NCI-H1048 (cell line): ENCODE results near the gene YPEL1.
"Not testable (repeated sequence)": the region's sequence is repeated elsewhere in the genome, so short reads cannot be mapped to it uniquely, and the experiment has no call there.

Experiments used
- DNase-seq: peaks from one replicate; lab custom pipeline; 2025; lab: John Stamatoyannopoulos, UW

The YPEL1 gene

DNA sequence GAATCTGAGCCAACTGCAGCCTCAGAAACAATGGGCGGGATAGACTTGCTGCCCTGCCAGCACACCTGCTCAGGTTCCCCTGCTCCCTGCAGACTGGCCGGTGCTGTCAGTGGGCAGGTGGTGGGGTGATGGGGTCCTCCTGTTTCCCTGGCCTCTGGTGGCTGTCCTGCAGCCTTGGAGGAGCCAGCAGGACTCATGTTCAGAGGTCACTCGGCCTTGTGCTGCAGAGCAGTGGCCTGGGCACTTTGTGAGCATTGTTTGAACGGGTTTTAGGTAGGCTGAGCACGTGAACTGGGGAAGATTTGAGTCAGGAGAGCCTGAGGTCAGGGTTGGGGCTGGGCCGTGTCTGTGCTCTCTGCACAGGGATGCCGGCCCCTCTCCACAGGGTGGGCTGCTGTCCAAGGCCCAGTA, 52.2 kb downstream of the YPEL1 start:
- no peak for DNase-seq

DNA sequence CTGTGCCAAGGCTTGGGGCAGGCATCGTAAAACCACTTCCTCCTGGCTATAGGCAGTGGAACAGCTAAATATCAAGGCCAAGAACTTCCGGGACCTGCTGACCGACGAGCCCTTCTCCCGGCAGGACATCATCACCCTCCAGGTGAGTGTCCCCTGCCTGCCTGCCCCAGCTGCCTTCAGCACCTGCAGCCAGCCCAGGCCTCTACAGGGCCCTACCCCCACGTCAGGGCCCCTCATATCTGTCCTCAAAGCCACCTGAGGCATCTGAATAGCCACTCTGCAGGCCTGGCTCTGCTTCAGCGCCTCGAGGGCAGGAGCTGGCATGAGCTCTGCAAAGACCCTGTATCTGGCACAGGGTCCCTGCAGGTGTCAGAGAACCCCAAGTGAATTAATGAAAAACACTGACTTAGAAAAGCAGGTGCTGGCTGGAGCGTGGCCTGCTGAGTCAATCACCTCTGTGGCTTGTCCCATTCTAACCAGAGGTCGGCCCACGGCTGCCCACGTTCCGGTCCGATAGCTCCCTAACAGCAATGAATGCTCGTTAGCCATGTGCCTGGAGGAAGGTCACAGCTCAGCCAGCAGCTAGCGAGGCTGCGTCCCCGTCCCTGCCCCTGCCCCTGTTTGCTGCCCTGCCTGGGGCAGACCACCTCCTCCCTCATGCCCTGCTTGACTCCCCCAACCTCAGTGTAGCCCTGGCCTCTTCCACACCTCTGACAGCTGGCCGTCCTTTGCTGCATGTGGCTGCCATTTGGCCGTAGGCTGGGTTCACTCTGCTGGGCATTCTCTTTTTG, 53.0 kb downstream of the YPEL1 start:
- no peak for DNase-seq

DNA sequence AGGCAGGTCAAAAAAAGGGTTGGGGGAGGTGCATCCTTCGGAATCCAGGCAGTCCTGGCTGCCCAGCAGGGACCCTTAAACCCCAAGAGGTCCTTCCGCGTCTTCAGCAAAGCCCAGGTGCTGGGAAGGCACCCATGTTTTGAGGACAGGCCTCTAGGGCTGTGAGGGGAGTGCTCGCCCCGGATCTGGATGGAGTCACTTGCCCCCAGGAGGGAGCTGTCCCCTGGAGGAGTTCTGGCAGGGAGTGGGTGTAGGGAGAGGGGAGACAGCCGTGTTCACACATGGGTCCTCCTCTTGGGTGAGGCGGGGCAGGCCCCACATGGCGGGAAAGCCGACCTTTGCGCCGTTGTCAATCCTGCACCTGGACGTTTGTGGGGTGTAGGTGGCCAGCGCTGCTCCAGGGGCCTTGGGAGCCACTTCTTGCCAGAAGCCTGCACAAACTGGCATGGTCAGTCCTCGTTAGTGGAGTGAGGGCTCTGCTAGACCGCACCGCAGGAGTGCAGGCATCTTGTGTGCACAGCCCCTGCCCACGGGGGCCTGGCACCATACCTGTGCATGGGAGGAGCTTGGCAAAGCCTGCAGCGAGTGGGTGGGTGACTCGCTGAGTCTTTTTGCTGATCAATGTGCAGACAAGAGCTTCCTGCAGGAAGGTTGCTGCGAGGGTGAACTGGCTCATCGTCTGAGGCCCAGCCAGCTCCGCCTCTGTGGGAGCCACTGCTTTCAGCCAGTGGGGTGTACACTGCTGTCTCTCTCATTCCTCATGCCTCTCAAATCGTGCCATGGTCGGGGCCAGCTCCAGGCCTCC, 53.8 kb downstream of the YPEL1 start:
- DNase-seq: no peak

DNA sequence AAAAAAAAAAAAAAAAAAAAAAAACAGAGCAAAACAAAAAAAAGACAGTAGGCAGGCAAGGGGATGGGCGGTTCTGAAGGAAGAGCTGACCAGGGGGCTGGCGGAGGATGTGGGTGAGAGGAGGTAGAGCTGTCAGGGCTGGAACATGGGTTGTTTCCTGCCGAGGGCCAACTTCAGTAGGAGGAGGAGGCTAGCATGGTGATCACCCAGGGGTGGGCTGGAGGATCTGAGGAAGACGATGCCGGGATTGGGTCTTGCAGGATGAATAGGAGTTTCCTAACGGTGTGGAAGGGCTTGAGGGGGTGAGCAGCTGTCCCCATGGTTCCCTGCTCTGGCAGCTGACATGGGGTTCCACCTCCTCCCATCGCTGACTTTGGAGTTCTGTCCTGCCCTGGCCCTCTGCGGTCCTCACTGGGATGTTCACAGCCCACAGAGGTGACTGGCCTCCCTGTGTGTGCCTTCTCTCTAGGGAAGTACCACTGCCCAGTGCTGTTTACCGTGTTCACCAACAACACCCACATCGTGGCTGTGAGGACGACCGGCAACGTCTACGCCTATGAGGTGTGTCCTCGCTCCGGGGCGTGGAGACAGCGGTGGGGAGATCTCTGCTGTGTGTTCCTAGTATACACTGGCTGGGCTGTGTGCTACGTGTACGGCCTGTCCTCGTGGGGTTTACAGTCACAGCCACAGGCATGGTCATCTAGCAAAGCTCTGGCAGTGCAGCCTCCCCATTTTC, 54.6 kb downstream of the YPEL1 start:
- no peak for DNase-seq

DNA sequence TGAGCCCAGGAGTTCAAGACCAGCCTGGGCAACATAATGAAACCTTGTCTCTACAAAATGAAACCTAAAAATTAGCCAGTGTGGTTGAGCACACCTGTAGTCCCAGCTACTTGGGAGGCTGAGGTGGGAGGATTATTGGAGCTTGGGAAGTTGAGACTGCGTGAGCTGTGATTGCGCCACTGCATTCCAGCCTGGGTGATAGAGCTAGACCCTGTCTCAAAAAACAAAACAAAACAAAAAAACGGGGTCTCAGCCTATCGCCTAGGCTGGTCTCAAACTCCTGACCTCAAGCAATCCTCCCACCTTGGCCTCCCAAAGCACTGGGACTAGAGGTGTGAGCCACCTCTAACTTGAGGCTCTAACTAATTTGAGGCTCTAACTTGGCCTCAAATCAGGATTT, 56.2 kb downstream of the YPEL1 start:
- no peak for DNase-seq

DNA sequence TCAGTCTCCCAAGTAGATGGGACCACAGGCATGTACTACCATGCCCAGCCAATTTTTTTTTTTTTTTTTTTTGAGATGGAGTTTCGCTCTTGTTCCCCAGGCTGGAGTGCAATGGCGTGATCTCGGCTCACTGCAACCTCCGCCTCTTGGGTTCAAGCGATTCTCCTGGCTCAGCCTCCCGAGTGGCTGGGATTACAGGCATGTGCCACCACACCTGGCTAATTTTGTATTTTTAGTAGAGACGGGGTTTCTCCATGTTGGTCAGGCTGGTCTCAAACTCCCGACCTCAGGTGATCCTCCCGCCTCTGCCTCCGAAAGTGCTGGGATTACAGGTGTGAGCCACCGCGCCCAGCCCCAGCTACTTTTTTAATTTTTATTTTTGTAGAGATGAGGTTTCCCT, 56.8 kb downstream of the YPEL1 start:
- not testable (repeated sequence) for DNase-seq

DNA sequence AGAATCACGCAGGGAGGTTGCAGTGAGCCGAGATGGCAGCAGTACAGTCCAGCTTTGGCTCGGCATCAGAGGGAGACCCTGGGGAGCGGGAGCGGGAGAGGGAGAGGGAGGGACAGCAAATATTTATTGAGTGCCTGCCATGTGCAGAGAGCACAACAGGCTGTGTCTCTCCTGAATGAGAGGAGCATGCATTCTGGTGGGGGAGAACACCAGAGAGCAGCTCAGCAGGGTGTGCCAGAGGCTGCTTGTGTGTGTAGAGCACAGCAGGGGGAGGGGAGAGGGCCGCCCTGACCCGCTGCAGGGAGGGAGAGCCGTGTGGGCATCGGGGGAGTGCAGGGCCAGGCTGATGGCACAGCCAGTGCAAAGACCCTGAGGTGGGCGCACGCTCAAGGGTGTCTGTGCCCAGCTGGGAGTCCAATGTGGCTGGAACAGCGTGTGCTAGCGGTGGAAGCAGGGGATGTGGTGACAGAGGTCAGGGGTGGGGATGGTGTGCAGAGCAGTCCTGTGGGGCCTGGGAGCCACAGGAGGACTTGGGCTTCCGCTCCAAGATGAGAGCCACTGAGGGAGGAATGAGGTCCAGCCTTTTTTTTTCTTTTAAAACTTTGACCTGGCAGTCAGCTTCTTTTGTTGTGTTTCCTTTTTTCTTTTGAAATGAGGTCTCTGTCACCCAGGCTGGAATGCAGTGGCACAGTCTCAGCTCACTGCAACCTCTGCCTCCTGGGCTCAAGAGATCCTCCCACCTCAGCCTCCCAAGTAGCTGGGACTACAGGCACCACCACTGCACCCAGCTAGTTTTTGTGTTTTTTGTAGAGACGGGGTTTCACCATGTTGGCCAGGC, 57.8 kb downstream of the YPEL1 start:
- DNase-seq: no peak

DNA sequence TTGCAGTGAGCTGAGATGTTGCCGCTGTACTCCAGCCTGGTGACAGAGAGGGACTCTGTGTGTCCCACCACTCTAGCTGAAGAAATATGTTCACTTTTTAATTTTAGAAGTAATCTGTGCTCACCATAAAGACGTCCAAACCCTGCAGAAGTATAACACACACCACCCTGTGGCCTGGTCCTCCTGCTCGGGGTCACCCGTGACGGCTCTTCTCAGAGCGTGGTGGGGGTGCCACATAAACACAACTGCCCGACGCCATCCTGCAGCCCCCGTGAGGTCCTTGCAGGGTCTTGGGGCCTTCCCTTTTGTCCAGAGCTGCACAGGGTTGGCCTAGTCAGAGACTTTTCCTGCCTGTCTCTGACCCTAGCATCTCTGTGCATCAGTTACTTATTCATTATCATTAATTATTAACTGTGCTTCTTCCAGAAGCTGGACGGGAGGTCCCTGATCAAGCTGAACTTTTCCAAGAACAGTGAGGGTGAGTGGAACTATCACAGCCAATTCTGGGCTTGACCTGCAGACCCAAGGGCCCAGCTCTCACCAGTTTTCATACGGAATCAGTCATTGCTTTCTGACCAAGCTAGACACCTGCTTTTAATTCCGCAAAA, 60.9 kb downstream of the YPEL1 start:
- no peak for DNase-seq

DNA sequence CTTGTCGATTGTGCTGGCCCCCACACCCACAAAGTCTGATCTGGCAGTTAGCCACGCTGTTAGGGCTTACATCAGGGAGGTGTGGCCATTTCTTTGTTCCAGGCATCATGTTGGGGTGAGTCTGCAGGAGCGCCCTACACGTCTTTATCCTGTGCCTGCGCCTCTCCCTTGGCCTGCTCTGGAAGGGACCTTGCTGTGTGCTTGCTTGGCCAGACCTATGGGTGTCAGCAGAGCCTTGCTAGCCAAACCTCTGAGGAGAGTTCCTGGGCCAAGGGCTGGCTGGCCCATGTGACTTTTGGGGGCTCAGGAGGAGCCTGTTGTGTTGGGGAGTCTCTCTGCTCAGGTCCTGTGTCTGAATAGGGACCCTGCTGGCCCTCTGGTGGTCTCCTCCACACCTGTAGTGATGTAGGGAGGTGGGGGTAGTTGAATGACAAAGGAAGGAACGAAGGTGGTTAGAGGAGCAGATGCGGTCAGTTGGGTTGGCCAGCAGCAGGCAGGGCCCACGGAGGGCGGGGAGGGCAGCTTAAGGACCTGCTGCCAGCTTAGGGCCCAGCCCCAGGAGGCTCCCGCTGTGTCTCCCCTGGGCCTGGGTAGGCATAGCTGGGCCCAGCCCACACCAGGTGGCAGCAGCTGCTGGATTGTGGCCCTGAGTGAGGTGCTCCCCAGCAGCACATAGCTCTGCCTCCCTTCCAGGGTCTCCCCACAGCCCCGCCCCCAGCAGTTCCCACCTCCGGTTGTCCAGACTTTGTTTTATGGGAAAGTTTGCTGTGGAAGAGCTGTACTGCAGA, 61.9 kb downstream of the YPEL1 start:
- DNase-seq: no peak

DNA sequence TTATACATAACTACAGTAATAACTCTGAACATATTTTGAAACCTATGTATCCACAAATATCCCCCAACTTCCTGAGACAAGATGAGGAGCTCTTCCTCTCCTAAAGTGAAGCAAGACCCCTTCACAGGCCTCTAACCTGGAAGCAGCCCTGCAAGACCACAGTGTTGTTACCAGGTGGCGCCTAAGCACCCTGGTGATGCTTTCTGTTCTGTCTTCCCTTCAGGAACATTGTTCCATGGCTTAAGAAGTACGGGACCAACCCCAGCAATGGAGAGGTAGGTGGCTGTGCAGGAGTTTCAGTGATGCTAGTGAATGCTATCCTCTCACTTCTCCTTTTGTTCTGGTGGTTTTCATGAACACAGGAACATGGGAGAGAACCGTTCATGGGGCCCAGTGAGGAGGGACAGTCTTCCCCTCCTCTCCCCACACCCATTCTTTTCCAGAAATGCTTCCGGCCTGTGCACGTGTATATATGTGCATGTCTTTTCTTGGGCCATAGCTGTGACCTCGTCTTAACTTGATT, 63.4 kb downstream of the YPEL1 start:
- no peak for DNase-seq

DNA sequence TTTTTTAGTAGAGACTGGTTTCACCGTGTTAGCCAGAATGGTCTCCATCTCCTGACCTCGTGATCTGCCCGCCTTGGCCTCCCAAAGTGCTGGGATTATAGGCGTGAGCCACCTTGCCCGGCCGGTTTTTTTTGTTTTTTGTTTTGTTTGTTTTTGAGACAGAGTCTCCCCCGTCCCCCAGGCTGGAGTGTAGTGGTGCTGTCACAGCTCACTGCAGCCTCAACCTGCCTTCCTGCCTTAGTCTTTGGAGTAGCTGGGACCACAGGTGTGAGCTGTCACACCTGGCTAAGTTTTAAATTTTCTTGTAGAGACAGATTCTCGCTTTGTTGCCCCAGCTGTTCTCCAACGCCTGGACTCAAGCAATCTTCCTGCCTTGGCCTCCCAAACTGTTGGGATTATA, 66.6 kb downstream of the YPEL1 start:
- DNase-seq: no peak

DNA sequence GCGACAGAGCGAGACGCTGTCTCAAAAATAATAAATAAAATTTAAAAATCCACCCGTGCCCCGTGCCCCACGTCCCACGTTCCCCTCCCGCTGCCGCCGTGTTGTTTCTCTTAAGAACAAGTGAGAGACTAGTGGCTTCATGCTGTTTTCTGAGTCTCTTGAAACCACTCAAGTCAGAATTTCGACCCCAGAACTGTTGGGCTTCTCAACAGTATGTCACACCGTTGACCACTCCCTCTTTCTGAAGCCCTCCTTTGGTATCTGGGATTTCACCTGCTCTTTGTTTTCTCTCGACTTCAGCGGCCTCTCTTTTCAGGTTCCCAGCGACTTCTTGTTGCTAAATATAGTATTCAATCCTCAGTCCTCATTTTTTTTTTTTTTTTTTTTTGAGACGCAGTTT, 68.8 kb downstream of the YPEL1 start:
- DNase-seq: no peak

DNA sequence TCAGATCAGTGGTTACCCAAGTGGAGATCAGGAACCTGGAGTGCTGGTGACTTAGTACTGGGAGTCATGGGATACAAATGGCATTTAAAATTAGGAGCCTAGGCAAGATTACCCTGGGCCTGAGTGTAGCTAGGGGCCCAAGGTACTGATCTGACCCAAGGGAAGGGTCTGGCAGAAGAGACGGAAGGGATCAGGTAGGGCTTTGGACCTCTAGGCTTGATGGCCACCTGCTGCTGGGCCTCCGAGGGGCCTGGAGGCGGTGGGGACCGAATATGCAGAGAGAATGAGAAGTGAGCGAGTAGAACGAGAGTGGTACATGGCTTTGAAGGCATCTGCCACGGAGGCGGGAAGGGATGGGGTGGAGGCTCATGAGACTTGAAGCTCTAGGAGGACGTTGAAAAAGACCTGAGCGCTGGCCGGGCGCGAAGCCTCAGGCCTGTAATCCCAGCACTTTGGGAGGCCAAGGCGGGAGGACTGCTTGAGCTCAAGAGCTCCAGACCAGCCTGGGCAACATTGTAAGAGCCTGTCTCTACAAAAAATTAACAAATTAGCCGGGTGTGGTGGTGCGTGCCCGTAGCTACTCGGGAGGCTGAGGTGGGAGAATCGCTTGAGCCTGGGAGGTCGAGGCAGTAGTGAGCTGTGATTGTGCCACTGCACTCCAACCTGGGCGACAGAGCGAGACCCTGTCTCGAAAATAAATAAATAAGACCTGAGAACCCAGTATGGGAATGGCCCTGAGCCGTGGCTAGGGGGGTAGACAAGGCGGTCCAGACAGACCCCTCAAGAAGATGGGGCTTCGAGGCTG, 70.3 kb downstream of the YPEL1 start:
- no peak for DNase-seq

DNA sequence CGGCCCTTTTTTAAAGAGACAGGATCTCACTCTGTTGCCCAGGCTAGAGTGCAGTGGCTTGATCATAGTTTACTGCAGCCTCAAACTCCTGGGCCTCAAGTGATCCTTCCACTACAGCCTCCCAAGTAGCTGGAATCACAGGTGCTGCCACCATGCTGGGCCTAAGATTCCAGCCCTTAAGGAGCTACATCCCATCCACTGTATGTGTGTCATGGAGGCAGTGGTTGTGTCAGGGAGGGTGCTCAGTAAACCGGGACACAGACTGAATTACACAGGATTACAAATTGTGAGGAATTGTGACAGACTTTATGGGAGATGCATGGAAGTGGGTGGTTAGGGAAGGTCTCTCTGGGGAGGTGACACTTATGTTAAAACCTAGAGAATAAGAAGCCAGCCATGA, 71.9 kb downstream of the YPEL1 start:
- no peak for DNase-seq

DNA sequence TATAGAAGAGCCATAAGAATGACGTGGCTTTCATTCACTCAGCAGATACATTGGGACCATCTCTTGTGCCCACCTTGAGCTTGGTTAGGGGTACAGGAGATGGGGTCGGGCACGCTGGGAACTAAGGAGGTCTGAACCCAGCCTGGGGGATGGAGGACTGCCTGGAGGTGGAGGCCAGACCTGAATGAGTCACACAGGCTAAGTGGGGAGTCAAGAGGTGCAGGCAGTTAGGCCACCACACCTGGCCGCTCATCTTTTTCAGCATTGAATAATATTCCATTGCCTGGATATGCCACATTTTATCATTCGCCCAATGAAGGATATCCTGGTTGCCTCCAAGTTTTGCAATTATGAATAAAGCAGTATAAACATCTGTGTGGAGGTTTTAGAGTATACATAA, 73.6 kb downstream of the YPEL1 start:
- no peak for DNase-seq

DNA sequence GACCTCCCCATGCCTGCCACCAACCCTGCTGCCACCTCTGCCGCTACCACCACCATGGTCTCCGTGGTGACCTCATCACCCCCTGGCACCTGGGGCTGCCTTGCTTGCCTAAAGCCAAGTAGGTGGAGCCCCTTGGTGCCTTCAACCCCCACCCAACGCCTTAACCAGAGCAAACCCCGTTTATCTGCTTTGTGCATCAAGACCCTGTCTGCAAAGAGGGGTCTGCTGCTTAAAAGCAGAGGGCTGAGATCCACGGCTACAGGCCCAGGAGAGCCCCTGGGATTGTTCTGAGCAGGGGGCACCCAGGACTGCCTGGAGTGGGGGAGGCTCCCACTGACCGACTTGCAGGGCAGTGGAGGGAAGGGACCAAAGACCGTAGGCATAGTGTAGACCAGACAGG, 74.7 kb downstream of the YPEL1 start:
- no peak for DNase-seq

DNA sequence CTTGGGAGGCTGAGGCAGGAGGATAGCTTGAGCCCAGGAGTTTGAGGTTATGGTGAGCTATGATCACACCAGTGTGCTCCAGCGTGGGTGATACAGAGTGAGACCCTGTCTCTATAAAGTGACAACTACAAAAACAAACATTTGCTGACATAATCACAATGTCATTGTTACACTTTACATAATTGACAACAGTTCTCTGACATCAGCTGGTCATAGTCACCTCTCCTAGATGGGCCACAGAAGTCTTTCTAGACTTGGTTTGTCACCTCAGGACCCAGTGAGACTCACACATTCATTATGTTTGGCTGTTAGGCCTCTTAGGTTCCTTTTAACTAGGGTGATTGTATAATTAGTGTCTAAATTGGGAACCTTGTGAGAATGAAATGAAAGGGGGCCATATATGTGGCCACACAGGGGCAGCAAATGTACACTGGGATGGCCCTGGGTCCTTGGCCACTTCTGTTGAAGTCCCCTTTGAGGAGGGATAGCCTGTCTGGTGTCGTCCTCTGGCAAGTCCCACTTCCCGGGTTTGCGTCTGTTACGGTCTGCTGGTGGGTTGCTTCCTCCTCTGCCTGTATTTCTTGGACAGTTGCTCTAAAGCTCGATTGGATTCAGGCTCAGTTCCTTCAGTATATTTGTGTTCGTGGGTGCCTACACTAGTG, 75.6 kb downstream of the YPEL1 start:
- no peak for DNase-seq

DNA sequence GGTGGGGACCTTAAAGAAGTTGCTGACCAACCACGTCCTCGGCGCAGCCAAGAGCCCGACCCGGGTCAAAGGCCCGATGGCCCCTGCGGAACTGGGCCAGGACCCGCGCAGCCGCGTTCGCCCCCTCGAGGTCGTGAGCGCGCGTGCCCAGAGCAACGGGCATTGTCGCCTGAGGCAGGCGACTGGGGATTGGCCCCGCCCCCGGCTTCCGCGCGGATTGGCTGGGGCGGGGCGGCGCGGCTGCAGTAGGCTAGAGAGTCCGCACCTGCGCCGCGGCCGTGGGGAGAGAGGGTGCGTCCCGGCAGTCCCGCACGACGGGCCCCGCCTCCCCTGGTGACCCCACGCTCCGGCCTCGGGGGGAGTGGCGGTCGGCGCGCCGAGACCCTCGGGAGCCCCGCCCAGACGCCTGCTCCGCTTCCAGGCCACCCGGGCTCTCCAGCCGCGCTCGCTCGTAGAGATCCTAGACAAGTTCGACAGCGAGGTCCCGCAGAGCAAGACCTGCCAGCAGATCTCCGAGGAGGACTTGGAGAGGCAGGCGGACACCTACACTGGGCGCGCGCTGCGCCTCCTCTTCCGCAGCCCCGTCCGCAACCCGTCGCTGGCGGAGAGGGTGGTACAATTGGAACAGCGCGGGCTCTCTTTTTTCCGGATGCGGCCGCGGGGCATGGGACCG, 78.1 kb downstream of the YPEL1 start:
- DNase-seq: peak; percentile 45

DNA sequence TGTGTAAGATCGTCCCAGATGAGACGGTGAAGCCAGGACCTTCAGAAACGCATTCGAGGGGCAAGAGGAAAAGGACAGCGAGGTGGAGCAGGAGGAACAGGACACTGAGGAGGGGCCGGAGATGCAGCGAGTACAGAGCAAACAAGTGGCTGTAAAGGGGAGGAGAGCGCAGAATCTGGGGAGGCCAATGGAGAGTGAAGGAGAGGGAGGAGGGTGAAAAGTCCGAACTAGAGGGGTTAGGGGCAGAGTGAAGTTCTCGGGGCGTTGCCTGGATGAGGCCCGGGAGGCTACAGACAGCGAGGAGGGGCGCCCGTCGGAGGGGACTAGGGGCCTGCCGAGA, 78.6 kb downstream of the YPEL1 start:
- DNase-seq: no peak
